Duodenal mucosa (tissue), 2 donors: ENCODE measurements around the gene QSOX1.

Experiments used
- H3K27ac ChIP-seq: one replicate; pipeline ENCODE4 v1.7.0; 2013; ENCODE audit warnings: low read depth, low read length
- H3K27me3 ChIP-seq, 2 donors: one replicate each; pipeline ENCODE4 v1.7.0; 2013; ENCODE audit warnings: low read length in 2 of 2, control low read depth in 1 of 2; ENCODE audit not compliant: insufficient read depth in 2 of 2, control insufficient read depth in 1 of 2
- H3K36me3 ChIP-seq, 2 donors: one replicate each; pipeline ENCODE4 v1.7.0; 2013; ENCODE audit warnings: low read length in 2 of 2, control low read depth in 1 of 2; ENCODE audit not compliant: insufficient read depth in 2 of 2, control insufficient read depth in 1 of 2
- H3K4me1 ChIP-seq, 2 donors: one replicate each; pipeline ENCODE4 v1.7.0; 2013; ENCODE audit warnings: low read length in 2 of 2, control low read depth in 1 of 2; ENCODE audit not compliant: insufficient read depth in 2 of 2, control insufficient read depth in 1 of 2
- H3K4me3 ChIP-seq, 2 donors: one replicate each; pipeline ENCODE4 v1.7.0; 2013; ENCODE audit warnings: low read length in 2 of 2, low read depth in 1 of 2
- H3K9ac ChIP-seq, 2 donors: one replicate each; pipeline ENCODE4 v1.7.0; 2013; ENCODE audit warnings: low read length in 2 of 2, low read depth in 1 of 2
- H3K9me3 ChIP-seq, 2 donors: one replicate each; pipeline ENCODE4 v1.7.0; 2013; ENCODE audit warnings: low read length in 2 of 2, control low read depth in 1 of 2; ENCODE audit not compliant: control insufficient read depth in 1 of 2

The QSOX1 gene

GRCh38 chr1:180221462-180221861 is 66.8 kb downstream of the QSOX1 start:
- no peaks in the 10 kb centered on the region for H3K36me3 ChIP-seq
- H3K27me3 ChIP-seq, result peaks cover 23 to 32% of the 10 kb centered on the region in 2 donors
- no peak overlapping the region for H3K4me3 ChIP-seq
- H3K9me3 ChIP-seq, result no peaks in the 10 kb centered on the region
- H3K9ac ChIP-seq, result no peak overlapping the region
- H3K27ac ChIP-seq, result no peak overlapping the region
- no peaks in the 10 kb centered on the region for H3K4me1 ChIP-seq

GRCh38 chr1:180224902-180225301 is 70.2 kb downstream of the QSOX1 start:
- Histone ChIP-seq H3K36me3 (no peaks in the 10 kb centered on the region), H3K9me3 (no peaks in the 10 kb centered on the region), H3K4me1 (peaks cover 0 to 8% of the 10 kb centered on the region in 2 donors), H3K27ac (no peak overlapping the region), H3K27me3 (peaks cover 49 to 60% of the 10 kb centered on the region in 2 donors), H3K9ac (no peak overlapping the region), H3K4me3 (no peak overlapping the region)

- no peaks in the 10 kb centered on the region for H3K9me3 ChIP-seq
- no peak overlapping the region for H3K27ac ChIP-seq
- no peaks in the 10 kb centered on the region for H3K36me3 ChIP-seq
- H3K9ac ChIP-seq, result no peak overlapping the region
- no peak overlapping the region for H3K4me3 ChIP-seq
- peaks cover 52 to 63% of the 10 kb centered on the region in 2 donors for H3K27me3 ChIP-seq
- H3K4me1 ChIP-seq, result peaks cover 0 to 11% of the 10 kb centered on the region in 2 donors
These were observed 70.7 kb downstream of the QSOX1 start for GRCh38 chr1:180225403-180225802.

GRCh38 chr1:180227861-180228647 is 73.4 kb downstream of the QSOX1 start:
- Histone ChIP-seq H3K4me1 (peaks cover 5 to 25% of the 10 kb centered on the region in 2 donors), H3K9me3 (no peaks in the 10 kb centered on the region), H3K9ac (no peak overlapping the region), H3K36me3 (no peaks in the 10 kb centered on the region), H3K4me3 (no peak overlapping the region), H3K27ac (no peak overlapping the region), H3K27me3 (peaks cover 74 to 81% of the 10 kb centered on the region in 2 donors)

GRCh38 chr1:180228648-180229482 is 74.2 kb downstream of the QSOX1 start:
- Histone ChIP-seq H3K4me3 (peak overlapping the region; percentile 50 to 68), H3K27me3 (peaks cover 82 to 85% of the 10 kb centered on the region in 2 donors), H3K27ac (no peak overlapping the region), H3K4me1 (peaks cover 5 to 32% of the 10 kb centered on the region in 2 donors), H3K9me3 (no peaks in the 10 kb centered on the region), H3K36me3 (no peaks in the 10 kb centered on the region), H3K9ac (no peak overlapping the region)

GRCh38 chr1:180229483-180230415 is 75.1 kb downstream of the QSOX1 start, which contains the start of gene LHX4:
Gene LHX4, plus strand, starts transcription at chr1:180230264. Its CDS starts 266 bp downstream, at chr1:180230530.
- H3K36me3 ChIP-seq, result no peaks in the 10 kb centered on the region
- peaks cover 12 to 37% of the 10 kb centered on the region in 2 donors for H3K4me1 ChIP-seq
- H3K9ac ChIP-seq, result no peak within 1 kb of the TSS
- peak within 1 kb of the TSS; percentile 56 to 68 for H3K4me3 ChIP-seq
- H3K27ac ChIP-seq, result no peak within 1 kb of the TSS
- peaks cover 84 to 87% of the 10 kb centered on the region in 2 donors for H3K27me3 ChIP-seq
- no peaks in the 10 kb centered on the region for H3K9me3 ChIP-seq

- H3K27ac ChIP-seq, result no peak overlapping the region
- H3K4me1 ChIP-seq, result peaks cover 14 to 43% of the 10 kb centered on the region in 2 donors
- H3K9ac ChIP-seq, result no peak overlapping the region
- peak overlapping the region; percentile 56 for H3K4me3 ChIP-seq
- H3K9me3 ChIP-seq, result no peaks in the 10 kb centered on the region
- H3K36me3 ChIP-seq, result no peaks in the 10 kb centered on the region
- peaks cover 85 to 89% of the 10 kb centered on the region in 2 donors for H3K27me3 ChIP-seq
These were observed 75.7 kb downstream of the QSOX1 start for GRCh38 chr1:180230416-180230790.

GRCh38 chr1:180230791-180231505 is 76.3 kb downstream of the QSOX1 start:
- peaks cover 88 to 89% of the 10 kb centered on the region in 2 donors for H3K27me3 ChIP-seq
- H3K9ac ChIP-seq, result no peak overlapping the region
- peaks cover 18 to 43% of the 10 kb centered on the region in 2 donors for H3K4me1 ChIP-seq
- no peaks in the 10 kb centered on the region for H3K36me3 ChIP-seq
- no peak overlapping the region for H3K27ac ChIP-seq
- peak overlapping the region; percentile 56 for H3K4me3 ChIP-seq
- no peaks in the 10 kb centered on the region for H3K9me3 ChIP-seq

GRCh38 chr1:180231506-180231921 is 76.8 kb downstream of the QSOX1 start:
- Histone ChIP-seq H3K9ac (no peak overlapping the region), H3K36me3 (no peaks in the 10 kb centered on the region), H3K4me1 (peaks cover 22 to 46% of the 10 kb centered on the region in 2 donors), H3K9me3 (no peaks in the 10 kb centered on the region), H3K4me3 (peak overlapping the region; percentile 43 to 56), H3K27me3 (peaks cover 88 to 91% of the 10 kb centered on the region in 2 donors), H3K27ac (no peak overlapping the region)
